ENCODE measurements around the gene NDOR1. TPM values are rescaled to one million over a fixed set of nuclear protein-coding genes. Genes with fewer than 3 reads are reported as not detected.
A peak's percentile ranks its signal among the peaks of the same experiment; 100 is the strongest.

The NDOR1 gene
- total RNA-seq, 1 donor from 2014 or later = 22.4 TPM

- Mint-ChIP-seq H3K4me1 (peaks cover 9% of the 10 kb centered on the region), H3K9me3 (no peaks in the 10 kb centered on the region), H3K4me3 (peak within 1 kb of the TSS; percentile 33), H3K27me3 (ENCODE audit: low read depth) (peaks cover 4% of the 10 kb centered on the region), H3K36me3 (no peaks in the 10 kb centered on the region), H3K27ac (peak within 1 kb of the TSS; percentile 90)
- peak; percentile 87 for TF ChIP-seq CTCF (IDR thresholded peaks at IDR 0.05; ENCODE audit: unreplicated experiment)
- peak; percentile 69 to 87 for DNase-seq (ENCODE audit: low spot score in 2 of 2, unreplicated experiment in 2 of 2)
These were observed 21.8 kb downstream of the NDOR1 start, which contains the start of gene RNF224 for GRCh38 chr9:137227054-137227852. Gene RNF224 (plus strand): TSS chr9:137227502. CDS start chr9:137228336, 834 bp downstream.

- DNase-seq (ENCODE audit: low spot score in 2 of 2, unreplicated experiment in 2 of 2) = no peak
- TF ChIP-seq CTCF (IDR thresholded peaks at IDR 0.05; ENCODE audit: unreplicated experiment) = no peak
- Mint-ChIP-seq H3K27me3 (ENCODE audit: low read depth) (peaks cover 3% of the 10 kb centered on the region), H3K4me3 (no peak overlapping the region), H3K4me1 (peaks cover 8% of the 10 kb centered on the region), H3K36me3 (no peaks in the 10 kb centered on the region), H3K9me3 (no peaks in the 10 kb centered on the region), H3K27ac (peak overlapping the region; percentile 90)
These were observed 22.5 kb downstream of the NDOR1 start for GRCh38 chr9:137227853-137228505.

GRCh38 chr9:137228506-137228967 lies 23.0 kb downstream of the NDOR1 start:
- Mint-ChIP-seq H3K27me3 (ENCODE audit: low read depth) (peaks cover 3% of the 10 kb centered on the region), H3K27ac (no peak overlapping the region)

GRCh38 chr9:137228968-137229896 lies 23.7 kb downstream of the NDOR1 start:
- Mint-ChIP-seq H3K27ac (no peak overlapping the region), H3K27me3 (ENCODE audit: low read depth) (peaks cover 3% of the 10 kb centered on the region), H3K4me3 (no peak overlapping the region), H3K9me3 (no peaks in the 10 kb centered on the region), H3K4me1 (peaks cover 7% of the 10 kb centered on the region), H3K36me3 (no peaks in the 10 kb centered on the region)
- DNase-seq (ENCODE audit: low spot score in 2 of 2, unreplicated experiment in 2 of 2) = no peak
- no peak for TF ChIP-seq CTCF (IDR thresholded peaks at IDR 0.05; ENCODE audit: unreplicated experiment)

More at GRCh38 chr9:137228506-137228967, 23.0 kb downstream of the NDOR1 start:
- no peak for TF ChIP-seq CTCF (IDR thresholded peaks at IDR 0.05; ENCODE audit: unreplicated experiment)
- Mint-ChIP-seq H3K4me1 (peaks cover 7% of the 10 kb centered on the region), H3K36me3 (no peaks in the 10 kb centered on the region), H3K9me3 (no peaks in the 10 kb centered on the region), H3K4me3 (no peak overlapping the region)
- no peak for DNase-seq (ENCODE audit: low spot score in 2 of 2, unreplicated experiment in 2 of 2)
